Liver (tissue), 9 donors: Measurements from ENCODE around the gene ABCA12. TPM values are rescaled to one million over a fixed set of nuclear protein-coding genes. Genes with fewer than 3 reads are reported as not detected.

Experiments
- DNase-seq: peaks from one replicate; pipeline ENCODE4 v3.0.0-alpha.2; 2017; ENCODE audit warnings: low spot score
- H3K27ac ChIP-seq, 2 donors: one replicate each; pipeline ENCODE4 v1.7.0; 2013; ENCODE audit warnings: inconsistent platforms in 2 of 2, low read length in 2 of 2, control low read depth in 1 of 2, low read depth in 1 of 2, mild to moderate bottlenecking in 1 of 2
- H3K27me3 ChIP-seq, 4 donors: one replicate each; pipeline versions ENCODE4 v1.6.1 to v1.7.0; 2013; ENCODE audit warnings: low read length in 3 of 4, inconsistent platforms in 1 of 4, mild to moderate bottlenecking in 1 of 4, moderate library complexity in 1 of 4; ENCODE audit not compliant: control insufficient read depth in 4 of 4, insufficient read depth in 4 of 4
- H3K36me3 ChIP-seq, 4 donors: one replicate each; pipeline versions ENCODE4 v1.6.1 to v1.7.0; 2013; ENCODE audit warnings: low read length in 3 of 4, mild to moderate bottlenecking in 3 of 4, low read depth in 1 of 4, moderate library complexity in 1 of 4; ENCODE audit not compliant: control insufficient read depth in 4 of 4, insufficient read depth in 3 of 4
- H3K4me1 ChIP-seq, 4 donors: one replicate each; pipeline versions ENCODE4 v1.6.1 to v1.7.0; 2013; ENCODE audit warnings: low read length in 3 of 4, mild to moderate bottlenecking in 3 of 4, moderate library complexity in 1 of 4; ENCODE audit not compliant: control insufficient read depth in 4 of 4, insufficient read depth in 4 of 4
- H3K4me3 ChIP-seq, 3 donors: one replicate each; pipeline versions ENCODE4 v1.6.1 to v1.7.0; 2013; ENCODE audit warnings: low read length in 3 of 3, control low read depth in 1 of 3, low read depth in 1 of 3, mild to moderate bottlenecking in 1 of 3
- H3K9ac ChIP-seq, 2 donors: one replicate each; pipeline ENCODE4 v1.7.0; 2013; ENCODE audit warnings: low read length in 2 of 2, mild to moderate bottlenecking in 2 of 2, moderate library complexity in 2 of 2, control low read depth in 1 of 2, low read depth in 1 of 2
- H3K9me3 ChIP-seq, 4 donors: one replicate each; pipeline versions ENCODE4 v1.6.1 to v1.7.0; 2013; ENCODE audit warnings: low read length in 3 of 4; ENCODE audit not compliant: control insufficient read depth in 4 of 4
- ATF3 ChIP-seq: IDR thresholded peaks from 2 replicates; pipeline ENCODE4 v1.6.1; 2016; ENCODE audit warnings: antibody characterized with exemption
- CTCF ChIP-seq: fragments of 150-350 bp; IDR thresholded peaks from 2 replicates; pipeline ENCODE4 v1.5.1; 2017; ENCODE audit warnings: improper control_type of control experiment, low read depth, low read length; ENCODE audit not compliant: missing input control
- EGR1 ChIP-seq, 2 donors: IDR thresholded peaks; 2 replicates each; pipeline ENCODE4 v1.6.1; 2016 to 2018; ENCODE audit warnings: antibody characterized with exemption in 2 of 2, low read depth in 2 of 2
- FOXA1 ChIP-seq: IDR thresholded peaks from 2 replicates; pipeline ENCODE4 v1.6.1; 2016; ENCODE audit warnings: antibody characterized with exemption
- FOXA2 ChIP-seq: IDR thresholded peaks from 2 replicates; pipeline ENCODE4 v1.6.1; 2016; ENCODE audit warnings: antibody characterized with exemption
- GABPA ChIP-seq, 2 donors: IDR thresholded peaks in 1 of 2; conservative IDR thresholded peaks in 1 of 2; 2 replicates each; pipeline ENCODE4 v1.6.1; 2016; ENCODE audit warnings: antibody characterized with exemption in 2 of 2, mild to moderate bottlenecking in 1 of 2, moderate library complexity in 1 of 2
- HNF4A ChIP-seq, 2 donors: conservative IDR thresholded peaks; 2 replicates each; pipeline ENCODE4 v1.6.1; 2016; ENCODE audit warnings: antibody characterized with exemption in 2 of 2, mild to moderate bottlenecking in 2 of 2
- HNF4G ChIP-seq: IDR thresholded peaks from 2 replicates; pipeline ENCODE4 v1.6.1; 2016; ENCODE audit warnings: antibody characterized with exemption
- JUND ChIP-seq, 2 donors: IDR thresholded peaks; 2 replicates each; pipeline ENCODE4 v1.6.1; 2016; ENCODE audit warnings: antibody characterized with exemption in 2 of 2
- MAX ChIP-seq: IDR thresholded peaks from 2 replicates; pipeline ENCODE4 v1.6.1; 2016; ENCODE audit warnings: antibody characterized with exemption
- NR2F2 ChIP-seq: IDR thresholded peaks from 2 replicates; pipeline ENCODE4 v1.6.1; 2016; ENCODE audit warnings: antibody characterized with exemption
- RAD21 ChIP-seq, 2 donors: IDR thresholded peaks; 2 replicates each; pipeline ENCODE4 v1.6.1; 2016; ENCODE audit warnings: antibody characterized with exemption in 2 of 2, mild to moderate bottlenecking in 2 of 2
- RXRA ChIP-seq, 2 donors: IDR thresholded peaks; 2 replicates each; pipeline ENCODE4 v1.6.1; 2017 to 2018; ENCODE audit warnings: antibody characterized with exemption in 2 of 2, mild to moderate bottlenecking in 1 of 2
- SP1 ChIP-seq: IDR thresholded peaks from 2 replicates; pipeline ENCODE4 v1.6.1; 2018; ENCODE audit warnings: antibody characterized with exemption, mild to moderate bottlenecking
- TAF1 ChIP-seq: conservative IDR thresholded peaks from 2 replicates; pipeline ENCODE4 v1.6.1; 2016; ENCODE audit warnings: antibody characterized with exemption, mild to moderate bottlenecking
- YY1 ChIP-seq: IDR thresholded peaks from 2 replicates; pipeline ENCODE4 v1.6.1; 2016; ENCODE audit warnings: antibody characterized with exemption, mild to moderate bottlenecking
- WGBS: extraction: QIAGEN DNeasy Blood & Tissue Kit; methylation state at CpG from one replicate; pipeline ENCODE4 v1.1.7; 2013; 5-methylcytosine and 5-hydroxymethylcytosine counted together
- polyA plus RNA-seq, 2 donors: library from polyadenylated mRNA; stranded (reverse) in 1 of 2; unstranded in 1 of 2; fragments of 200-250 nt in 1 of 2; fragments of >200 nt in 1 of 2; fragmentation: Nextera tagmentation in 1 of 2; extraction: Ambion mirVana in 1 of 2; gene quantifications; one replicate each; pipeline versions ENCODE4 v1.2.1 to v1.2.3, GENCODE V29; 2013 to 2015
- total RNA-seq, 2 donors: library from RNA; depleted of rRNA; stranded (reverse); fragments of >200 nt; gene quantifications; one replicate each; pipeline ENCODE4 v1.2.3, GENCODE V29; 2014
- TF ChIP-seq, protein P1 (sequence below): IDR thresholded peaks from 2 replicates; pipeline ENCODE4 v1.6.1; 2016; ENCODE audit warnings: antibody characterized with exemption, mild to moderate bottlenecking
- TF ChIP-seq, protein P2 (sequence below): IDR thresholded peaks from 2 replicates; pipeline ENCODE4 v1.6.1; 2016; ENCODE audit warnings: antibody characterized with exemption
- donor health status: healthy.
- donor health status: healthy.
- donor health status: healthy.
- donor health status: healthy.
- donor health status: healthy.

ABCA12 gene
- total and polyA plus RNA-seq, 4 donors, result 0.03 TPM; not detected in 3

DNA sequence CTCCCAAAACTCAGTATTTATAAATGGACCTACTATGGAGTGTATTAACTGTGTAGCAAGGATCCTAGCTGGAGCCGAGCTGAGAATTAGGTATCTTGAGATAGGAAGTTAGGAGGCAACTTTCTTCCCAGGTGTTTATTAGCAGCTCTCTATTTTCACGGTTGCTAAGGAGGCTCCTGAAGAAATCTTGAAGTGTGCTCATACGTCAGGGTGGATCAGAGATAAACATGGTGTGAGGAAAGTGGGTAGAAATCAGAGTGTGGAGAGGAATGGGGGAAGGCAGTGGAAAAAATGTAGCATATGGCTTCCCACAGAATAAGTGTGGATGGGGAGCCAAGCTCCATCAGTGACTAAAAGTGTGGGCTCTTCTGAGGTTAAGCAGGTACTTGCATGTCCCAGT lies 104.3 kb downstream of the ABCA12 start:
- no peaks in the 10 kb centered on the region for H3K9me3 ChIP-seq
- no peaks in the 10 kb centered on the region for H3K36me3 ChIP-seq
- no peak for DNase-seq
- no peak overlapping the region for H3K27ac ChIP-seq
- H3K4me1 ChIP-seq, result no peaks in the 10 kb centered on the region
- no peak overlapping the region for H3K9ac ChIP-seq
- 73% methylated on average over 3 of the region's 3 CpGs for WGBS
- H3K27me3 ChIP-seq, result peaks cover 0 to 3% (median 0%) of the 10 kb centered on the region in 4 donors
- H3K4me3 ChIP-seq, result no peak overlapping the region
- TF ChIP-seq CTCF, result no peak
- TF ChIP-seq FOXA2, result no peak
- TF ChIP-seq YY1, result no peak
- no peak for TF ChIP-seq EGR1 (IDR thresholded peaks at IDR 0.05; ENCODE audit: low read depth in 2 of 2)
- TF ChIP-seq ATF3, result no peak
- TF ChIP-seq FOXA1, result no peak
- no peak for TF ChIP-seq SP1
- no peak for TF ChIP-seq JUND (IDR thresholded peaks at IDR 0.05)
- TF ChIP-seq, protein P1, sequence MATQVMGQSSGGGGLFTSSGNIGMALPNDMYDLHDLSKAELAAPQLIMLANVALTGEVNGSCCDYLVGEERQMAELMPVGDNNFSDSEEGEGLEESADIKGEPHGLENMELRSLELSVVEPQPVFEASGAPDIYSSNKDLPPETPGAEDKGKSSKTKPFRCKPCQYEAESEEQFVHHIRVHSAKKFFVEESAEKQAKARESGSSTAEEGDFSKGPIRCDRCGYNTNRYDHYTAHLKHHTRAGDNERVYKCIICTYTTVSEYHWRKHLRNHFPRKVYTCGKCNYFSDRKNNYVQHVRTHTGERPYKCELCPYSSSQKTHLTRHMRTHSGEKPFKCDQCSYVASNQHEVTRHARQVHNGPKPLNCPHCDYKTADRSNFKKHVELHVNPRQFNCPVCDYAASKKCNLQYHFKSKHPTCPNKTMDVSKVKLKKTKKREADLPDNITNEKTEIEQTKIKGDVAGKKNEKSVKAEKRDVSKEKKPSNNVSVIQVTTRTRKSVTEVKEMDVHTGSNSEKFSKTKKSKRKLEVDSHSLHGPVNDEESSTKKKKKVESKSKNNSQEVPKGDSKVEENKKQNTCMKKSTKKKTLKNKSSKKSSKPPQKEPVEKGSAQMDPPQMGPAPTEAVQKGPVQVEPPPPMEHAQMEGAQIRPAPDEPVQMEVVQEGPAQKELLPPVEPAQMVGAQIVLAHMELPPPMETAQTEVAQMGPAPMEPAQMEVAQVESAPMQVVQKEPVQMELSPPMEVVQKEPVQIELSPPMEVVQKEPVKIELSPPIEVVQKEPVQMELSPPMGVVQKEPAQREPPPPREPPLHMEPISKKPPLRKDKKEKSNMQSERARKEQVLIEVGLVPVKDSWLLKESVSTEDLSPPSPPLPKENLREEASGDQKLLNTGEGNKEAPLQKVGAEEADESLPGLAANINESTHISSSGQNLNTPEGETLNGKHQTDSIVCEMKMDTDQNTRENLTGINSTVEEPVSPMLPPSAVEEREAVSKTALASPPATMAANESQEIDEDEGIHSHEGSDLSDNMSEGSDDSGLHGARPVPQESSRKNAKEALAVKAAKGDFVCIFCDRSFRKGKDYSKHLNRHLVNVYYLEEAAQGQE, result no peak
- TF ChIP-seq HNF4G, result no peak
- no peak for TF ChIP-seq HNF4A (conservative IDR thresholded peaks at IDR 0.05)
- TF ChIP-seq NR2F2, result no peak
- no peak for TF ChIP-seq GABPA (IDR thresholded peaks at IDR 0.05 in 1 of 2, conservative IDR thresholded peaks at IDR 0.05 in 1 of 2)
- TF ChIP-seq RXRA (IDR thresholded peaks at IDR 0.05), result no peak
- no peak for TF ChIP-seq TAF1
- TF ChIP-seq, protein P2, sequence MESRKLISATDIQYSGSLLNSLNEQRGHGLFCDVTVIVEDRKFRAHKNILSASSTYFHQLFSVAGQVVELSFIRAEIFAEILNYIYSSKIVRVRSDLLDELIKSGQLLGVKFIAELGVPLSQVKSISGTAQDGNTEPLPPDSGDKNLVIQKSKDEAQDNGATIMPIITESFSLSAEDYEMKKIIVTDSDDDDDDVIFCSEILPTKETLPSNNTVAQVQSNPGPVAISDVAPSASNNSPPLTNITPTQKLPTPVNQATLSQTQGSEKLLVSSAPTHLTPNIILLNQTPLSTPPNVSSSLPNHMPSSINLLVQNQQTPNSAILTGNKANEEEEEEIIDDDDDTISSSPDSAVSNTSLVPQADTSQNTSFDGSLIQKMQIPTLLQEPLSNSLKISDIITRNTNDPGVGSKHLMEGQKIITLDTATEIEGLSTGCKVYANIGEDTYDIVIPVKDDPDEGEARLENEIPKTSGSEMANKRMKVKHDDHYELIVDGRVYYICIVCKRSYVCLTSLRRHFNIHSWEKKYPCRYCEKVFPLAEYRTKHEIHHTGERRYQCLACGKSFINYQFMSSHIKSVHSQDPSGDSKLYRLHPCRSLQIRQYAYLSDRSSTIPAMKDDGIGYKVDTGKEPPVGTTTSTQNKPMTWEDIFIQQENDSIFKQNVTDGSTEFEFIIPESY, result no peak
- TF ChIP-seq RAD21 (IDR thresholded peaks at IDR 0.05), result no peak
- no peak for TF ChIP-seq MAX
